Mesenchymal stem cell (in vitro differentiated cells and primary cell): Measurements from ENCODE around the gene CTAGE9.
"Not testable (repeated sequence)": the region's sequence is repeated elsewhere in the genome, so short reads cannot be mapped to it uniquely, and the experiment has no call there.

Source experiments
- DNase-seq: peaks from one replicate; pipeline ENCODE4 v3.0.0-alpha.2; 2013
- H2AFZ ChIP-seq: one replicate; pipeline ENCODE4 v1.6.1; 2013; ENCODE audit warnings: low read depth, mild to moderate bottlenecking, control low read depth, inconsistent platforms, low read length, moderate library complexity
- H2AK5ac ChIP-seq: 2 replicates; pipeline ENCODE4 v1.6.1; 2013; ENCODE audit warnings: low read length, moderate library complexity, mild to moderate bottlenecking, inconsistent platforms; ENCODE audit not compliant: severe bottlenecking
- H2BK120ac ChIP-seq: one replicate; pipeline ENCODE4 v1.6.1; 2013; ENCODE audit warnings: low read depth, mild to moderate bottlenecking, inconsistent platforms, low read length, moderate library complexity
- H2BK12ac ChIP-seq, 2 experiments: one replicate each; pipeline ENCODE4 v1.6.1; 2013; ENCODE audit warnings: inconsistent platforms in 2 of 2, low read length in 2 of 2, mild to moderate bottlenecking in 2 of 2, moderate library complexity in 2 of 2, control low read depth in 1 of 2
- H2BK15ac ChIP-seq: one replicate; pipeline ENCODE4 v1.6.1; 2013; ENCODE audit warnings: mild to moderate bottlenecking, low read depth, inconsistent platforms; ENCODE audit not compliant: poor library complexity, severe bottlenecking
- H2BK5ac ChIP-seq: 2 replicates; pipeline ENCODE4 v1.6.1; 2013; ENCODE audit warnings: low read depth, mild to moderate bottlenecking, low read length, control low read depth, inconsistent platforms; ENCODE audit not compliant: poor library complexity, severe bottlenecking
- H3K14ac ChIP-seq, 2 experiments: one replicate each; pipeline ENCODE4 v1.6.1; 2013; ENCODE audit warnings: inconsistent platforms in 2 of 2, low read length in 2 of 2, control low read depth in 1 of 2, mild to moderate bottlenecking in 1 of 2, moderate library complexity in 1 of 2
- H3K18ac ChIP-seq, 2 experiments: one replicate each; pipeline ENCODE4 v1.6.1; 2013; ENCODE audit warnings: inconsistent platforms in 2 of 2, low read length in 2 of 2, control low read depth in 1 of 2, low read depth in 1 of 2, mild to moderate bottlenecking in 1 of 2
- H3K23ac ChIP-seq, 2 experiments: one replicate each; pipeline ENCODE4 v1.6.1; 2013; ENCODE audit warnings: inconsistent platforms in 2 of 2, low read length in 2 of 2, mild to moderate bottlenecking in 2 of 2, moderate library complexity in 2 of 2, control low read depth in 1 of 2
- H3K27ac ChIP-seq: 2 replicates; pipeline ENCODE4 v1.5.1; 2013; ENCODE audit warnings: mild to moderate bottlenecking, moderate library complexity, low read length, control low read depth, inconsistent platforms; ENCODE audit not compliant: poor library complexity, severe bottlenecking
- H3K27me3 ChIP-seq, 2 experiments: 2 replicates each; pipeline versions ENCODE4 v1.6.1 to v1.7.0; 2013; ENCODE audit warnings: low read length in 2 of 2, mild to moderate bottlenecking in 2 of 2, moderate library complexity in 2 of 2, control low read depth in 1 of 2, inconsistent platforms in 1 of 2; ENCODE audit not compliant: control insufficient read depth in 1 of 2, insufficient read depth in 1 of 2
- H3K36me3 ChIP-seq, 2 experiments: 2 replicates each; pipeline versions ENCODE4 v1.6.1 to v1.7.0; 2013; ENCODE audit warnings: low read length in 2 of 2, control low read depth in 1 of 2, inconsistent platforms in 1 of 2, low read depth in 1 of 2, mild to moderate bottlenecking in 1 of 2; ENCODE audit not compliant: insufficient read depth in 2 of 2, control insufficient read depth in 1 of 2
- H3K4ac ChIP-seq, 2 experiments: one replicate each; pipeline ENCODE4 v1.6.1; 2013; ENCODE audit warnings: inconsistent platforms in 2 of 2, low read length in 2 of 2, mild to moderate bottlenecking in 2 of 2, moderate library complexity in 2 of 2, control low read depth in 1 of 2, low read depth in 1 of 2
- H3K4me1 ChIP-seq: 2 replicates; pipeline ENCODE4 v1.6.1; 2013; ENCODE audit warnings: low read depth, low read length, control low read depth; ENCODE audit not compliant: control insufficient read depth, insufficient read depth
- H3K4me2 ChIP-seq: 2 replicates; pipeline ENCODE4 v1.6.1; 2013; ENCODE audit warnings: low read length, mild to moderate bottlenecking, inconsistent platforms; ENCODE audit not compliant: poor library complexity, severe bottlenecking
- H3K4me3 ChIP-seq, 2 experiments: 2 replicates each; pipeline versions ENCODE4 v1.5.1 to v1.7.0; 2013; ENCODE audit warnings: low read length in 2 of 2, mild to moderate bottlenecking in 2 of 2, control low read depth in 1 of 2, low read depth in 1 of 2; ENCODE audit not compliant: insufficient read depth in 1 of 2
- H3K79me1 ChIP-seq: replicated peaks from 2 replicates; pipeline ENCODE4 v1.6.1; 2013; ENCODE audit warnings: mild to moderate bottlenecking, control low read depth, low read length, inconsistent platforms; ENCODE audit not compliant: poor library complexity, severe bottlenecking
- H3K9ac ChIP-seq: 2 replicates; pipeline ENCODE4 v1.7.0; 2013; ENCODE audit warnings: mild to moderate bottlenecking, low read length, moderate library complexity
- H3K9me3 ChIP-seq: 2 replicates; pipeline ENCODE4 v1.7.0; 2013; ENCODE audit warnings: mild to moderate bottlenecking, low read length; ENCODE audit not compliant: control insufficient read depth
- H4K8ac ChIP-seq: one replicate; pipeline ENCODE4 v1.6.1; 2013; ENCODE audit warnings: inconsistent platforms, mild to moderate bottlenecking, low read length, moderate library complexity
- H4K91ac ChIP-seq: one replicate; pipeline ENCODE4 v1.6.1; 2013; ENCODE audit warnings: mild to moderate bottlenecking, low read length, inconsistent platforms
- WGBS: methylation state at CpG from one replicate; pipeline ENCODE4 v1.1.7; 2013; ENCODE audit warnings: mixed read lengths; 5-methylcytosine and 5-hydroxymethylcytosine counted together

CTAGE9 gene

DNA sequence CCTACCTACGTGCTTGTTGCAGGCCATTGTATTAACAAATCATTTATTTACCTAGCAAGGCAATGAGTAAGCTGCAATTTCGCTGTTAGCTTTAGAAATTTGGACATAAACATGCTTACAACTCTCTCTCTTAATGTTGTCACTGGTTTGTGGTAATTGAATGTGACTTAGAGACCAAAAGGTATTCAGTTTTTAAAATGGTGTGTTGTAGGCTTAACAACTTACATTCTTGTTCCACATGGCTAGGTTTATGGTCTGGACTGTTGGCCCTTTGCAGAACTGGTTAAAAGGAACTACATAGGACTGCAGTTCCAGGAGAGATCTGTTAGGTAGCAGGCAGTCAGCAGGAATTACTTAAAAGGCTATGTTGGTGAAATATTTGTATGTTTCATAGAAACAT, 10.3 kb upstream of the CTAGE9 start:
- Histone ChIP-seq H2BK12ac (no peak overlapping the region), H3K27me3 (no peaks in the 10 kb centered on the region), H3K9me3 (no peaks in the 10 kb centered on the region), H4K91ac (no peak overlapping the region), H3K4me3 (no peak overlapping the region), H2AK5ac (no peak overlapping the region), H3K4ac (no peak overlapping the region), H2BK15ac (no peak overlapping the region), H3K36me3 (no peaks in the 10 kb centered on the region), H2BK5ac (no peak overlapping the region), H2BK120ac (no peak overlapping the region), H3K4me2 (no peak overlapping the region), H3K9ac (no peak overlapping the region), H3K14ac (no peak overlapping the region), H3K4me1 (no peaks in the 10 kb centered on the region), H3K18ac (no peak overlapping the region), H3K79me1 (no peaks in the 10 kb centered on the region), H4K8ac (no peak overlapping the region), H3K27ac (peak overlapping the region; percentile 29), H2AFZ (no peak overlapping the region), H3K23ac (no peak overlapping the region)
- no peak for DNase-seq
- 80% methylated on average over 1 of the region's 2 CpGs for WGBS

DNA sequence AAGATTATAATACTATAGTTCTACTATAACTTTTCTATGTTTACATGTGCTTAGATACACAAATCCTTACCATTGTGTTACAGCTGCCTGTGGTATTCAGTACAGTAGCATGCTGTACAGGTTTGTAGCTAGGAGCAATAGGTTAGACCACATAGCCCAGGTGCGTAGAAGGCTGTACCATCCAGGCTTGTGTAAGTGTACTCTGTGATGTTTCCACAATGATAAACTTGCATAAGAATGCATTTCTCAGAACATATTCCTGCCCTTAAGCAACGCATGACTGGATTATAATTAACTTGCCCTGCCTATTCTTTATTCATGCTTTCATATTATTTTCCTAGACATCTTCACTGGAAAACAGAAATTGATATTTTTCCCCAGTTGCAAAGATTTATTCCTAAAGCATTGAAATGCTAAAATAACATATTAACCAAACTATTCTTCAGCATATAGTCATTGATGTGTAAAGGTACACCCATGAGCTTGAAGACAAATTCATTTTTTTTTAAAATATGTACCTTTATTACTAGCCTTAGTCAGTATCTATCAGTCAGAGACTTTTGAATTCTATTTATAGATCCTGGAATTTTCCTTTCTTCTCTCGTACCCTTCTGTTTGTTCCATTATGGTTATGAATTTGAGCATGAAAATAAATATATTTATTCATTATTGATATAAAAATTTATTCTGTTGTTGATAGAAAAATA, 7.2 kb upstream of the CTAGE9 start:
- no peak overlapping the region for H4K91ac ChIP-seq
- H2BK5ac ChIP-seq = no peak overlapping the region
- H2BK15ac ChIP-seq = no peak overlapping the region
- H3K36me3 ChIP-seq = no peaks in the 10 kb centered on the region
- no peak overlapping the region for H3K27ac ChIP-seq
- no peaks in the 10 kb centered on the region for H3K4me1 ChIP-seq
- no peak overlapping the region for H3K18ac ChIP-seq
- no peak overlapping the region for H4K8ac ChIP-seq
- no peaks in the 10 kb centered on the region for H3K79me1 ChIP-seq
- no peak overlapping the region for H3K4me3 ChIP-seq
- no peak overlapping the region for H2AFZ ChIP-seq
- no peak overlapping the region for H3K23ac ChIP-seq
- no peak overlapping the region for H2AK5ac ChIP-seq
- H2BK120ac ChIP-seq = no peak overlapping the region
- WGBS = 85% methylated on average over 2 of the region's 3 CpGs
- H3K4ac ChIP-seq = no peak overlapping the region
- H3K14ac ChIP-seq = no peak overlapping the region
- no peak overlapping the region for H2BK12ac ChIP-seq
- H3K9me3 ChIP-seq = no peaks in the 10 kb centered on the region
- DNase-seq = no peak
- no peak overlapping the region for H3K9ac ChIP-seq
- H3K4me2 ChIP-seq = no peak overlapping the region
- H3K27me3 ChIP-seq = no peaks in the 10 kb centered on the region

GRCh38 chr6:131715567-131715966, 4.8 kb upstream of the CTAGE9 start:
- not testable (repeated sequence) for H2AFZ ChIP-seq, H3K27me3 ChIP-seq, H3K79me1 ChIP-seq, H3K36me3 ChIP-seq, H2BK15ac ChIP-seq, H4K8ac ChIP-seq, DNase-seq, H3K27ac ChIP-seq, H2BK5ac ChIP-seq, H2BK120ac ChIP-seq, H3K18ac ChIP-seq, H4K91ac ChIP-seq, H3K4me1 ChIP-seq, H3K9ac ChIP-seq, H3K14ac ChIP-seq, H3K9me3 ChIP-seq, H3K4me3 ChIP-seq, H3K23ac ChIP-seq, H2BK12ac ChIP-seq, H2AK5ac ChIP-seq, H3K4me2 ChIP-seq, H3K4ac ChIP-seq
- 97% methylated on average over 2 of the region's 6 CpGs for WGBS

- not testable (repeated sequence) for H3K4me2 ChIP-seq, H3K9ac ChIP-seq, H2BK5ac ChIP-seq, H3K36me3 ChIP-seq, H3K4ac ChIP-seq, H2BK15ac ChIP-seq, H3K18ac ChIP-seq, H3K9me3 ChIP-seq, H3K27ac ChIP-seq, H4K8ac ChIP-seq, H3K14ac ChIP-seq, H3K23ac ChIP-seq, H3K4me3 ChIP-seq, H3K27me3 ChIP-seq, H2BK12ac ChIP-seq, H2AK5ac ChIP-seq, H2BK120ac ChIP-seq, H3K4me1 ChIP-seq, H3K79me1 ChIP-seq, H2AFZ ChIP-seq, DNase-seq, H4K91ac ChIP-seq
- no CpG with 5 or more reads among the region's 2 CpGs for WGBS
Measured at GRCh38 chr6:131703905-131704304, 6.9 kb downstream of the CTAGE9 start.
